Activated T-cell treated with anti-CD3 and anti-CD28 coated beads for 24 hours (primary cell): Measurements from ENCODE around the gene RTCA.
"Not testable (repeated sequence)": the region's sequence is repeated elsewhere in the genome, so short reads cannot be mapped to it uniquely, and the experiment has no call there.

Experiments
- DNase-seq: peaks from one replicate; pipeline ENCODE4 v3.0.0-alpha.2; 2020; ENCODE audit warnings: low read depth

Gene RTCA

GRCh38 chr1:100265931-100266740, at the start of gene RTCA:
RTCA (plus strand) TSS chr1:100266216; CDS start chr1:100266376, 160 bp downstream.
- DNase-seq = peak; percentile 93

GRCh38 chr1:100217834-100218233, 48.2 kb upstream of the RTCA start:
- DNase-seq = no peak

- DNase-seq = no peak
Observed at GRCh38 chr1:100219457-100219856, 46.6 kb upstream of the RTCA start.

- DNase-seq = no peak
Observed at GRCh38 chr1:100219883-100220282, 46.1 kb upstream of the RTCA start.

- no peak for DNase-seq
Observed at GRCh38 chr1:100222428-100222827, 43.6 kb upstream of the RTCA start.

GRCh38 chr1:100229681-100230443, 36.2 kb upstream of the RTCA start:
- no peak for DNase-seq

- DNase-seq = no peak
Observed at GRCh38 chr1:100230765-100231164, 35.3 kb upstream of the RTCA start.

- DNase-seq = no peak
Observed at GRCh38 chr1:100231721-100232120, 34.3 kb upstream of the RTCA start.

- DNase-seq = no peak
Observed at GRCh38 chr1:100232156-100232555, 33.9 kb upstream of the RTCA start.

- not testable (repeated sequence) for DNase-seq
Observed at GRCh38 chr1:100233566-100233965, 32.5 kb upstream of the RTCA start.

- DNase-seq = no peak
Observed at GRCh38 chr1:100234432-100234831, 31.6 kb upstream of the RTCA start.

- DNase-seq = no peak
Observed at GRCh38 chr1:100237091-100237490, 28.9 kb upstream of the RTCA start.

- no peak for DNase-seq
Observed at GRCh38 chr1:100239961-100240360, 26.1 kb upstream of the RTCA start.

- DNase-seq = no peak
Observed at GRCh38 chr1:100240631-100241030, 25.4 kb upstream of the RTCA start.

- no peak for DNase-seq
Observed at GRCh38 chr1:100246738-100247137, 19.3 kb upstream of the RTCA start.

- DNase-seq = no peak
Observed at GRCh38 chr1:100249155-100249536, 16.9 kb upstream of the RTCA start.

GRCh38 chr1:100249537-100250257, 16.3 kb upstream of the RTCA start, which contains the start of gene DBT:
DBT (minus strand) TSS chr1:100249834; CDS start chr1:100249820, 14 bp downstream.
- DNase-seq = peak; percentile 89

- no peak for DNase-seq
Observed at GRCh38 chr1:100250264-100250663, 15.8 kb upstream of the RTCA start.

GRCh38 chr1:100250807-100251206, 15.2 kb upstream of the RTCA start:
- no peak for DNase-seq

- DNase-seq = no peak
Observed at GRCh38 chr1:100252901-100253300, 13.1 kb upstream of the RTCA start.

- no peak for DNase-seq
Observed at GRCh38 chr1:100253552-100253951, 12.5 kb upstream of the RTCA start.

- DNase-seq = not testable (repeated sequence)
Observed at GRCh38 chr1:100256273-100256672, 9.7 kb upstream of the RTCA start.

- not testable (repeated sequence) for DNase-seq
Observed at GRCh38 chr1:100258427-100258826, 7.6 kb upstream of the RTCA start.
